Stimulated activated CD4-positive, alpha-beta T cell treated with anti-CD3 and anti-CD28 coated beads, Interleukin-1b, Interleukin-23, amount 100 ng/mL, for 1 hour (primary cell): ENCODE results near the gene WDFY4.

ENCODE experiments used
- DNase-seq, 2 donors: peaks; one replicate each; pipeline ENCODE4 v3.0.0-alpha.2; 2020; ENCODE audit warnings: low read depth in 2 of 2

Gene WDFY4

GRCh38 chr10:49023752-49024151 is 339.1 kb downstream of the WDFY4 start:
- no peak for DNase-seq

- DNase-seq, result no peak
Observed at GRCh38 chr10:49024484-49024883, 339.8 kb downstream of the WDFY4 start.

- no peak for DNase-seq
Observed at GRCh38 chr10:49025347-49025983, 340.8 kb downstream of the WDFY4 start.

GRCh38 chr10:49028639-49029038 is 344.0 kb downstream of the WDFY4 start:
- no peak for DNase-seq

GRCh38 chr10:49029666-49030065 is 345.0 kb downstream of the WDFY4 start:
- DNase-seq, result no peak
